Measurements from ENCODE around the gene MTG2.

Gene MTG2

DNA sequence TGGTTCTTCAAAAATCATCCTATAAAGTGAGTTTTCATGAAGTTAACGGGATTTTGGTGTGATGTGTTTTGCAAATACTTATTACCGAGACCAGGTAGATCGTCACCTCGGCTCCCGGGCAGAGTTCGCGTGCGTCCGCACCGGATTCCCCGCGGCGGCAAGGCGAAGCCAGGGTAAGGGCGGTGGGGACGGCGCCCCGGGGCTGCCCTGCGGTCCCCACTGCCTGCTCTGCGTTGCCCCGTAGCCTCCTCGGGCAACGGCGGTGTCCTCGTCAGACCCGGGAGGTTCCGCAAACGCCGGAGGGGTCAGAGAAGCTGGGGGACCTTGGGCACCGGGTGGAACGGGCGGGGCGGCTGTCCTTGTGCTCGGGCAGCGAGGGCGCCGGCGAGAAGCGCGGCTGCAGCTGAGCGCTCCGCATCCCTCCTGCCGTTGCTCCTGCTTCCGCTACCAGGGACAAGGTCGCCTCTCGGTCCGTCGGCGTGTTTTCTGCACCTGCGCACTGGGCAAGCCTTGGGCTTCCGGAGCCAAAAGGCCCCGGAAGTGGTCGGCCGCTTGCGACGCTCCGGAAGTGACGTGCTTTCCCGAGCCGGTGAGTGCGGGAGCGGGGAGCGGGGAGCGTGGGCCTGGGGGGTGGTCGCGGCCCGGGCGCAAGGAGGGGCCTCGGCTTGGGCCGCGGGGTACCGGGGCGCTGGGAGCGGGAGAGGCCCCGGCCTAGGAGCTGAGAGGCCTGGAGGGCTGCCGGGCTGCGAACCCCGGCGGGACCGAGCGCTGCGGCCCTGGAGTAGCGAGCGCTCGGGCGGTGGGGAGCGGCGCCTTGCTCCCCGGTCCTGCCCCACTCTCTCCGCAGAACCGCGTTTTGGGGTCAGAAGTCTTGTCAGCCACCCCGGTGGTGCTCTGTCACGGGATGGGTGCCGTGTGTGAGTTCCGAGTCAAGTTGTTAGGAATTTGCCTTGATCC is at the start of gene MTG2:
MTG2 (plus strand) TSS at position 560 of the 957 bp plus-strand sequence. CDS start 10,393 bp downstream, outside the sequence.
- in situ Hi-C loops (cut with MboI; ENCODE audit: low pct_unique_long_range_greater_than_20kb, low sequenced_read_pairs): no loop called here
- peak; percentile 94 for DNase-seq

DNA sequence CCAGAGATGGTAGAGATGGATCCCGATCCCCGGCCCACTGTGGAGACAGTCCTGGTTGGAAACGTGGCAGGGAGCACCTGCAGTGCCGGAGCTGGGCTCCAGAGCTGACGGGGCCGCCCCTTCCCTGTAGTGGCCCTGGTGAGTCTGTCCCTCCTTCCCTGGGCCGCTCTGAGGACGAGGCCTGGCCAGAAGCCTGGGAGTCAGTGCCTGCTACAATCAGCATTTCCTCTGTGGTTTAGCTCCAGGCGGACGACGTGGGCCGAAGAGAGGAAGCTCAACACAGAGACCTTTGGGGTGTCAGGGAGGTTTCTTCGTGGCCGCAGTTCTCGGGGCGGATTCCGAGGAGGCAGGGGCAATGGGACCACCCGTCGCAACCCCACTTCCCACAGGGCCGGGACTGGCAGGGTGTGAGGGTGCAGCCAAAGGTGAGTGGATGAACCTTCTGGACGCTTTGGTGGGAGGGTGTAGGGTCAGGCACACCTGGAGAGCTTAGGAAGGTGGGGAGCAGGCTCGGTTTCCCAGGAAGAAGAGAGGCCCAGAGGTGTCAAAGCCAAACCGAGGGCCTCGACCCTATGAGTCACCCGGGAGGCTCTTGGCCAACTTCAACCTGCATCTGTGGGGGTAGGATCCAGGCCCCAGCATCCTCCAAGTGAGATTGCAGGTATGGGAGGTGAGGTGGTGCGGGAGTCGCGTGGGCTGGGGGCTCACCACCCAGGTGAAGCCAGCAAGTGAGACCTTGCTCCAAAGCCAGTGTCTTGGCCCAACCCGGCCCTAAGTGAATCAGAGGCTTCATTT is 49.6 kb upstream of the MTG2 start:
- DNase-seq: no peak
- in situ Hi-C loops (cut with MboI; ENCODE audit: low pct_unique_long_range_greater_than_20kb, low sequenced_read_pairs): no loop called here

GRCh38 chr20:62133864-62134263 is 49.0 kb upstream of the MTG2 start:
- peak; percentile 33 for DNase-seq

GRCh38 chr20:62134735-62135231 is 48.0 kb upstream of the MTG2 start:
- in situ Hi-C loops (cut with MboI; ENCODE audit: low pct_unique_long_range_greater_than_20kb, low sequenced_read_pairs): no loop called here
- no peak for DNase-seq

More at GRCh38 chr20:62133864-62134263, 49.0 kb upstream of the MTG2 start:
- in situ Hi-C loops (cut with MboI; ENCODE audit: low pct_unique_long_range_greater_than_20kb, low sequenced_read_pairs): no loop called here

DNA sequence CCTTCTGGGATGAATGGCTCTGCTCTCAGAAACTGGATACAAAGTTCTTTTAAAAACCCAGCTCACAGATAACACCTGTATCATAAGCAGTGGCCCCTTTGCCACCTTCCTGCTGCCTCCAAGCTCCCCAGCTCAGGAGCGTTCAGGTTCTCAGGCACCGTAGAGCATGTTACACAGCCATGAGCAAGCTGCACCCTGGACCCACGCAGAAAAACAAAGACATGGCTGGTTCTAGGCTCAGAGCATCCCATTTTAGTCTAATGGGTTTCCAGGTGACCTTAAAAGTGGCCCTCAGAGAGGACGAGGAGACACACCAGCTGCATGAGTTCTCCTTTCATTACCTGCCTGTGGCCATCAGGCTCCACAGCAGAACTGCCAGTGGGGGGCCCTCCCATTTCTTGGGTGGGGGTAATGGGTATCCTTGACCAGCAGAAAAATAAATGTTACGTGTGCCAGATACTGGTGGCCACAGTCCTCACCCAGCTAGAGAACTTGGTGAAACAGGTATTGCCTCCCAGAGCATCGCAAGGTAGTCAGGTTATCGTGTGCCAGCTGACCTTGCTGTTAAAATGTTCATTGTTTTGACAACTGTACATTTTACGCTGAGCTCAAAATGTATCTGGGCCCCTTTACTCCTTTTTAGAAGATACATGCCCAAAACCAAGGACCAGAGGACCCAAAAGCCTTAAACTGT is 47.1 kb upstream of the MTG2 start:
- in situ Hi-C loops (cut with MboI; ENCODE audit: low pct_unique_long_range_greater_than_20kb, low sequenced_read_pairs): no loop called here
- DNase-seq: no peak

- in situ Hi-C loops (cut with MboI; ENCODE audit: low pct_unique_long_range_greater_than_20kb, low sequenced_read_pairs): no loop called here
- DNase-seq: peak; percentile 86
Measured at GRCh38 chr20:62136283-62137091, 46.3 kb upstream of the MTG2 start.

GRCh38 chr20:62137092-62137384 is 45.8 kb upstream of the MTG2 start:
- in situ Hi-C loops (cut with MboI; ENCODE audit: low pct_unique_long_range_greater_than_20kb, low sequenced_read_pairs): no loop called here
- no peak for DNase-seq

DNA sequence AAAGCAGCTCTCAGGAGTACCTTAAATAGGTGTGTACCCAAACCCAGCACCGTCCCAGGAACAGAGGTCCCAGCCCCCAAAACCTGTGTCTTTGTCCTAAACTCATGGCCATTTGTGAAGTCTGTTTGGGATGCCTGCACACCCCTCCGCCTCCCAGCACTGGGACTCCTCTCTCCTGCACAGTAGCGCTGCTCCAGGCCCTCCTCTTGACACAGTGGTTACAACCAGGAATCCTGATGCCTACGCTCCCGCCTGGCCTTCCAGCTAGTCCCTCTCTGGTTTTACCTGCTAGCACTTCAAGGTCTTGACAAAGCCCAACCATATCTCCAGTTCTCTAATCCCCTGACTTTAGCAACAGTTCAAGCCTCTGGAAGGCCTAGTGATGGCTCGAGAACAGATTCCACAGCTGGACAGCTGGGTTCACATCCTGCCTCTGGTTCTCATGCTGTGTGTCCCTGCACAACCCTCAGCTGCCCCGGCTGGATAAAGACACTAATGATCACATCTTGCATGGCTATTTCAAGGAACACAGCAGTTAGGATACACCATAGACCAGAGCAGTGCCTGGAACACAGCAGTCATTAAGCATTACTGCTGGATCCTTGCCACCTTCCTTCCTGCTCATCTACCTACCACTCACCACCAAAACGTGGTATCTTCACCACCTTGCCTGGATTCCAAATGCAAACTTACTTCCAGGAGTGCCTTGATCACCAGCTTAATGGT is 45.2 kb upstream of the MTG2 start:
- no peak for DNase-seq
- in situ Hi-C loops (cut with MboI; ENCODE audit: low pct_unique_long_range_greater_than_20kb, low sequenced_read_pairs): no loop called here

- DNase-seq: no peak
- in situ Hi-C loops (cut with MboI; ENCODE audit: low pct_unique_long_range_greater_than_20kb, low sequenced_read_pairs): no loop called here
Measured at GRCh38 chr20:62138204-62138543, 44.7 kb upstream of the MTG2 start.

DNA sequence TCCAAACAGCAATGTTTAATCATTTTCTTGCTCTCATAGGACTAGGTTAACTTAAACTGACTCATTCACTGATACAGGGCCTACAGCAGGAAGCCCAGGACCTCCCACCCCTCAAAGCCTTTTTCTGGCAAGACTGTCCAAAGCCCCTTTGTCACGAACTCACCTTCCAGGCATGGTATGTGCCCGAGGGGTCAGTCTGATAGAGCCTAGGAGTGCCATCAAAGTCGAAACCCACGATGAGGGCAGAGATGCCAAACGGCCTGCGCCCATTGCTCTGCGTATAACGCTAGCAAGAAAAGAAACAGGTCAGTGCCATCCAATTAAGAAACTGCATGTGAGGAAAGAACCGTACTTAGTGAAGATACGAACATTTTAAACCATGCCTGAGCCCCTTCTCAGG is 43.9 kb upstream of the MTG2 start:
- in situ Hi-C loops (cut with MboI; ENCODE audit: low pct_unique_long_range_greater_than_20kb, low sequenced_read_pairs): no loop called here
- no peak for DNase-seq

DNA sequence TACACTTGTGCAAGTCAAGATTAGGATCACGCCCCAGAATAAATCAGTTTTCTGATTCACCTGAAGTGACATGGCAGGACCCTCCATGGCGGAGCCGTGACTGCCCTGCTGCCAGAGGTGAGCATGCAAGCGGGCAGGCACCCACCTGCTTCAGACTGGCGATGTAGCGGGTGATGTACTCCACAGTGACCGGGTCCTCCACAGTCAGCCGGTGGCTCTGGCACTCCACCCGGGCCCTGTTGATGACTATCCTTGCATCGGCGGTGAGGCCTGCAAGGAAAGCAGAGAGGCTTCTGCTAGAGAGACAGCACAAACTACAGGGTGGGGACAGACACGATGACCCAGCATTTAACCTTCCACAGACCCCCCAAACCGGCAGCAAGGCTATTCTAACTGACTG is 43.2 kb upstream of the MTG2 start:
- in situ Hi-C loops (cut with MboI; ENCODE audit: low pct_unique_long_range_greater_than_20kb, low sequenced_read_pairs): loop anchor here (10.0 kb wide), 1 partner anchor 115 kb away; no protein-coding TSS in a partner anchor
- DNase-seq: no peak

DNA sequence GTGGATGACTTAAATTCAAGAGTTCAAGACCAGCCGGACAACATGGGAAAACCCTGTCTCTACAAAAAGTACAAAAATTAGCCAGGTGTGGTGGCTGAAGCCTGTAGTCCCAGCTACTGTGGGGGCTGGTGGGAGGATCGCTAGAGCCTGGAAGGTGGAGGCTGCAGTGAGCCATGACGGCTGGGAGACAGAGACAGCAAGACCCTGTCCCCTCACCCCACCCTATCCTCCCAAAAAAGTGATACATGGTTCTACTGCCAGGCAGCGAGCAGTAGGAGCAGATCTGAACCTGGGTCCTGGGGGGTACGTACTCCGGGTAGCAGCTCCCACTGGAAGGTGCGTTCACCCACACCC is 41.8 kb upstream of the MTG2 start:
- in situ Hi-C loops (cut with MboI; ENCODE audit: low pct_unique_long_range_greater_than_20kb, low sequenced_read_pairs): loop anchor here (10.0 kb wide), 1 partner anchor 116 kb away; no protein-coding TSS in a partner anchor
- DNase-seq: no peak

DNA sequence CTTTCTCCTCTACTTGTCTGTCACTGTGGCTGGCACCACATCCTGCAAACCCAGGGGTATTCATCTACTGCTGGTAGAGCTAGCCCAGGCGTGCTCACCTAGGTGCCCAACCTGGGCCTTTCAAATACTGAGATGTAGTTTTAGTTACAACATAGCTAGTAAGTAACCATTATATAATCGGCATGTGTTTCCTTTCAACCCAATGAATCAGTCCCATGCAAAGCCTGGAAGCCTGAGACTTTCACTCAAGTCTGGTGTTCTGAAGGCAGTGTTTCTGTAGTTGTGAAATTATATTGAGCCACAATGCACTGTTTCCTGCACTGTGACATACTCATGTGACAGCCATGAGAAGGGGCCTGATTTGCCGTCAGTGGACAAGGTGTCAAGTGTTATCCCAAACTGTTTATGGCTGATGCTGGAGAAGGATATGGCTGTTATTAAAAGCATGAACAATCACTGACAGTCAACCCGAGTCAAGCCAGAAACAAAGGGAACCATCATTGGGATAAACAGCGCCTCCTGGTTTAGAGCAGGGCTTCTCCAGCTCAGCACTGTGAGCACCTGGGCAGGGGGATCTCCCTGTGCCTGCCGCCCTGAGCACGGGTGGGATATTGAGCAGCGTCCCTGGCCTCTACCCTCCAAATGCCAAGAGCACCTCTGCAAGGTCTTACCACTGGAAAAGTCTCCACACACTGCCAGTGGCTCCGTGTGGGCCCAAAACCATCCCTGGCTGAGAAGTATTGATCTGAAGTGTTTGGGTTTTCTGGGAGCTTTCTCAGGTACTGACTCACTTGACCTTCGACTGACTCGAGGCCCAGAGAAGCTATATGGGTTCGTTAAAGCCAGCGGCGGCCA is 41.2 kb upstream of the MTG2 start:
- in situ Hi-C loops (cut with MboI; ENCODE audit: low pct_unique_long_range_greater_than_20kb, low sequenced_read_pairs): loop anchor here (10.0 kb wide), 1 partner anchor 117 kb away; no protein-coding TSS in a partner anchor
- peak; percentile 16 for DNase-seq

- in situ Hi-C loops (cut with MboI; ENCODE audit: low pct_unique_long_range_greater_than_20kb, low sequenced_read_pairs): loop anchor here (10.0 kb wide), 1 partner anchor 118 kb away; no protein-coding TSS in a partner anchor
- peak; percentile 15 for DNase-seq
Measured at GRCh38 chr20:62142252-62143080, 40.4 kb upstream of the MTG2 start.

DNA sequence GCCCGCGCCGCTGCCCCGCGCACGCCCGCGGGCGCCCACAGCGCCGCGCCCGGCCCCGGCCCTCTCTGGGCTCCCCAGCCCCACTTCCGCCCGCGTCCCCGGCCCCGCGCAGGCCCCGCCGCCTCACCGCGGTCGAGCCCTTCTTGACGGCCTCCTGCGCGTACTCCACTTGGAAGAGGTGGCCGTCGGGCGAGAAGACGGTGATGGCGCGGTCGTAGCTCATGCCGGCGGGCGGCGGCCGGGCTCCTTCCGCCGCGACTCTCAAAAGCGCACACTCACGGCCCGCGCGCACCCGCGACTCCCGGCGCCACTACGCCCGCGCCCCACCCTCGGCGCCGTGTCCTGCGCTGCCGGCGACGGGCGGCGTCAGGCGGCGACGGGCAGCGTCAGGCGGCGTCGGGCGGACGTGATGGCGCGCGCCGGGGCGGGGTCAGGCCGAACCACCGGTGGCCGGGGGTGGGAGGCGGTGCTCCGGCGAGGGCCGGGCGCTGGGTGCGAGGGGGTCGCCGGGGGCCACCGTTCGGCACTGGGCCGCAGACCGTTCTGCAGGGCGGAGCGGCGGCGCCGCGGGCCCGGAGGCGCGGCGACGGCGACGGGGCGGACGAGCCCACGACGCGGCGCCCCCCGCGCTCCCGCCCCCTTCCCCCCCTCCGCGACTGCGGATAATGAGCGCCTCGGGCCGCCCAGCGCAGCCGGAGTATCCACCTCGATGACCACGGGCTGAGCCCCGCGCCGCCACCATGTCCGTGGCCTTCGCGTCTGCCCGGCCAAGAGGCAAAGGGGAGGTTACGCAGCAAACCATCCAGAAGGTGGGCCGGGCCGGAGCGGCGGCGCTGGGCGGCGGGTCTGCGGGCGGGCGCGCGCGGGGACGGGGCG is 39.5 kb upstream of the MTG2 start, which contains the start of the genes PSMA7 and SS18L1:
PSMA7 (minus strand) TSS at position 314 of the 876 bp plus-strand sequence; CDS start at position 223, 91 bp downstream.
SS18L1 (plus strand) TSS at position 689 of the 876 bp plus-strand sequence; CDS start at position 741, 52 bp downstream.
- peak; percentile 84 for DNase-seq
- in situ Hi-C loops (cut with MboI; ENCODE audit: low pct_unique_long_range_greater_than_20kb, low sequenced_read_pairs): loop anchor here (10.0 kb wide), 1 partner anchor 119 kb away; no protein-coding TSS in a partner anchor
